HCT116 (cell line): ENCODE measurements around the gene ASCC1. TPM values are rescaled to one million over a fixed set of nuclear protein-coding genes. Genes with fewer than 3 reads are reported as not detected.

Source experiments
- ATAC-seq: fragments of 200-7000 bp; cut with Tn5 transposase; 2 replicates; pipeline ENCODE4 v1.9.1; 2020; ENCODE audit warnings: mild to moderate bottlenecking, moderate library complexity
- BruUV-seq: library from RNA; stranded (reverse); fragments of 400-500 nt; replicated peaks from 2 replicates; lab custom pipeline; 2021; lab: Mats Ljungman, UMichigan
- CTCF ChIA-PET: fragments of 300-600 bp; sonication (Branson Sonifier 250); formaldehyde crosslinking; loops from one replicate; lab custom pipeline; 2021; ENCODE audit warnings: antibody characterized with exemption; lab: Charles Lee
- POLR2A ChIA-PET: fragments of 300-600, 350-600 bp; sonication (Branson Sonifier 250); formaldehyde crosslinking; loops from one replicate; lab custom pipeline; 2021; ENCODE audit warnings: antibody characterized with exemption; lab: Charles Lee
- RAD21 ChIA-PET, 2 experiments: fragments of 300-600 bp; sonication (Branson Sonifier 250); formaldehyde crosslinking; loops; one replicate each; lab custom pipeline; 2023; ENCODE audit warnings: low total read pairs in 2 of 2; ENCODE audit not compliant: uncharacterized antibody in 2 of 2, unreplicated experiment in 2 of 2, low non-redundant PET in 1 of 2; lab: Charles Lee
- DNase-seq: peaks from one replicate; pipeline ENCODE4 v3.0.0-alpha.2; 2010; ENCODE audit warnings: low read depth, low spot score
- H2AFZ ChIP-seq: fragments of 200-600 bp; shearing (Covaris generic), sonication (generic); 2 replicates; pipeline ENCODE4 v1.6.1; 2017; ENCODE audit warnings: low read depth, mixed run types, mixed read lengths, antibody characterized with exemption, low read length; ENCODE audit not compliant: poor library complexity, severe bottlenecking
- H3K27ac ChIP-seq: 2 replicates; pipeline ENCODE4 v1.5.1; 2012; ENCODE audit warnings: low read depth, low read length
- H3K27me3 ChIP-seq: fragments of 200-600 bp; sonication (generic); 2 replicates; pipeline ENCODE4 v1.6.1; 2016; ENCODE audit warnings: mixed run types, low read length, mixed read lengths; ENCODE audit not compliant: insufficient read depth
- H3K36me3 ChIP-seq, 2 experiments: fragments of 200-500 bp in 1 of 2; fragments of 200-600 bp in 1 of 2; sonication (Bioruptor generic) in 1 of 2; sonication (generic) in 1 of 2; 2 replicates each; pipeline versions ENCODE4 v1.5.1 to v1.6.1; 2014 to 2016; ENCODE audit warnings: low read length in 2 of 2, inconsistent platforms in 1 of 2, mixed read lengths in 1 of 2, mixed run types in 1 of 2; ENCODE audit not compliant: insufficient read depth in 2 of 2, control insufficient read depth in 1 of 2
- H3K4me1 ChIP-seq, 2 experiments: fragments of 200-600 bp in 1 of 2; sonication (generic) in 1 of 2; 2 replicates each; pipeline versions ENCODE4 v1.5.1 to v1.6.1; 2012 to 2017; ENCODE audit warnings: low read length in 2 of 2, inconsistent platforms in 1 of 2, mild to moderate bottlenecking in 1 of 2, mixed read lengths in 1 of 2, mixed run types in 1 of 2, moderate library complexity in 1 of 2; ENCODE audit not compliant: insufficient read depth in 2 of 2, control insufficient read depth in 1 of 2
- H3K4me2 ChIP-seq: fragments of 200-600 bp; sonication (generic); 2 replicates; pipeline ENCODE4 v1.6.1; 2017; ENCODE audit warnings: mixed run types, low read length, mixed read lengths
- H3K4me3 ChIP-seq, 2 experiments: fragments of 200-600 bp in 1 of 2; sonication (generic) in 1 of 2; replicated peaks in 1 of 2; 2 replicates each; pipeline ENCODE4 v1.5.1; 2011 to 2016; ENCODE audit warnings: low read length in 2 of 2, control low read depth in 1 of 2, low read depth in 1 of 2, mild to moderate bottlenecking in 1 of 2, mixed read lengths in 1 of 2, mixed run types in 1 of 2
- H3K79me2 ChIP-seq: fragments of 200-600 bp; sonication (generic); 2 replicates; pipeline ENCODE4 v1.6.1; 2017; ENCODE audit warnings: mild to moderate bottlenecking, mixed run types, low read length, moderate library complexity, mixed read lengths; ENCODE audit not compliant: insufficient read depth
- H3K9ac ChIP-seq: fragments of 200-600 bp; sonication (generic); 2 replicates; pipeline ENCODE4 v1.6.1; 2016; ENCODE audit warnings: low read length, mixed read lengths
- H3K9me2 ChIP-seq: fragments of 200-600 bp; sonication (generic), shearing (Covaris generic); 2 replicates; pipeline ENCODE4 v1.6.1; 2017; ENCODE audit warnings: mixed run types, mild to moderate bottlenecking, moderate library complexity; ENCODE audit not compliant: insufficient read depth
- H3K9me3 ChIP-seq, 2 experiments: fragments of 200-500 bp in 1 of 2; fragments of 200-600 bp in 1 of 2; sonication (Bioruptor generic) in 1 of 2; sonication (generic) in 1 of 2; 2 replicates each; pipeline ENCODE4 v1.6.1; 2014 to 2017; ENCODE audit warnings: low read length in 2 of 2, mixed read lengths in 2 of 2, inconsistent platforms in 1 of 2, low read depth in 1 of 2, mild to moderate bottlenecking in 1 of 2, mixed run types in 1 of 2, moderate library complexity in 1 of 2; ENCODE audit not compliant: control insufficient read depth in 1 of 2, insufficient read depth in 1 of 2
- H4K20me1 ChIP-seq: fragments of 200-600 bp; sonication (generic), shearing (Covaris generic); 2 replicates; pipeline ENCODE4 v1.6.1; 2017; ENCODE audit warnings: mixed run types, mild to moderate bottlenecking, moderate library complexity; ENCODE audit not compliant: insufficient read depth
- CEBPB ChIP-seq: IDR thresholded peaks from 2 replicates; pipeline ENCODE4 v1.6.1; 2012; ENCODE audit warnings: low read depth
- ELF1 ChIP-seq: IDR thresholded peaks from 2 replicates; pipeline ENCODE4 v1.6.1; 2012; ENCODE audit warnings: low read depth, borderline replicate concordance
- EZH2 ChIP-seq: fragments of 200-600 bp; sonication (generic); IDR thresholded peaks from 2 replicates; pipeline ENCODE4 v1.6.1; 2017; ENCODE audit warnings: antibody characterized with exemption, mixed run types
- JUND ChIP-seq: IDR thresholded peaks from 2 replicates; pipeline ENCODE4 v1.6.1; 2012
- SIN3A ChIP-seq: IDR thresholded peaks from 2 replicates; pipeline ENCODE4 v1.6.1; 2012; ENCODE audit warnings: low read depth
- ZNF274 ChIP-seq: fragments of 200-500 bp; sonication (Bioruptor generic); IDR thresholded peaks from 2 replicates; pipeline ENCODE4 v1.6.1; 2014; ENCODE audit warnings: mild to moderate bottlenecking, low read depth, low read length, inconsistent platforms
- intact Hi-C: fragments of 100-400 bp; cut with micrococcal nuclease; formaldehyde crosslinking; loops from 2 replicates; pipeline ENCODE4 v1.10.0; 2022
- total RNA-seq: library from RNA; stranded (reverse); gene quantifications from one replicate; pipeline ENCODE4 v1.2.1, GENCODE V29; 2021; ENCODE audit not compliant: unreplicated experiment
- TF ChIP-seq, protein P1 (sequence below), 3 experiments: fragments of 200-600 bp in 1 of 3; sonication (generic) in 1 of 3; IDR thresholded peaks in 2 of 3; conservative IDR thresholded peaks in 1 of 3; 2 replicates each; pipeline ENCODE4 v1.5.1; 2012 to 2017; ENCODE audit warnings: low read depth in 2 of 3, low read length in 2 of 3, antibody characterized with exemption in 1 of 3, borderline replicate concordance in 1 of 3, control low read depth in 1 of 3, mild to moderate bottlenecking in 1 of 3, mixed read lengths in 1 of 3, mixed run types in 1 of 3, moderate library complexity in 1 of 3; ENCODE audit not compliant: insufficient read depth in 1 of 3
- TF ChIP-seq, protein P2 (sequence below): IDR thresholded peaks from 2 replicates; pipeline ENCODE4 v1.6.1; 2012
- TF ChIP-seq, protein P3 (sequence below): IDR thresholded peaks from 2 replicates; pipeline ENCODE4 v1.6.1; 2011; ENCODE audit warnings: mild to moderate bottlenecking, low read length, moderate library complexity; ENCODE audit not compliant: insufficient replicate concordance; ENCODE audit errors: extremely low read depth

Gene ASCC1
- total RNA-seq, 1 experiment from 2014 or later: 34.5 TPM

DNA sequence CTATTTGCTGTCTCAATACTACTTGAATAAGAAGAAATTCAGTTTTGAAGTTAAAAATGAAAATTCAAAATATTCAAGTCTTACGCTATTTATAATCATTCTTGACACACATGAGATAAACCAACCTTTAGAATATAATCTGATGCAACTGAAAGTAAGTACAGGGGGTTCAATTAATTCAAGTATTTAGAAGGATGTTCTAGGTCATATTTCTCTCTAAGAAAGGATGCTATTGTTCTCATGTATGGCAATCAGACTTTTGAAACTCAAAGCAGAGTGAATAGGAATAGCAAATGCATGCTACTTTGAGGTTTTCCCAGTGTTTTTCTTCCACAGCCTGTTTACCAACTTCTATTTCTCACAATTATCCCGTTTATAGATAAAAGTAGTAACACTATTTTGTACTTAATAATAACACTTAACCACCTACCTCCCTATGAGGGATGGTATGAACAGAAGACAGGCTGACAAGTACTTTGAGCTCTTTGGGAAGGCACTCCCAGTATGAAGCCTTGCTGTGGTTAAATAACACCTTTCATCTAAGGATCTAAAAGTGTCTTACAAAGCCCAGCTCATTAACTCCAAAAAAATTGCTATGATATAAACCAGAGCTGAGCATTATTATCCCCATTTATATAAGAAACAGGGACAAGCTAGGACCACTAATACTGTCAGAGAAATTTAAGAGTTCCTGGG lies 109.8 kb downstream of the ASCC1 start:
- ATAC-seq: no peak
- Histone ChIP-seq H3K79me2 (no peaks in the 10 kb centered on the region), H3K9ac (no peak overlapping the region), H2AFZ (no peak overlapping the region), H3K27me3 (no peaks in the 10 kb centered on the region), H3K4me3 (no peak overlapping the region), H3K4me1 (peaks cover 15 to 17% of the 10 kb centered on the region in 2 experiments), H3K36me3 (no peaks in the 10 kb centered on the region; a peak in 1 of 4 replicates), H3K9me3 (no peaks in the 10 kb centered on the region), H4K20me1 (no peaks in the 10 kb centered on the region), H3K9me2 (no peaks in the 10 kb centered on the region), H3K4me2 (no peak overlapping the region), H3K27ac (no peak overlapping the region)
- DNase-seq: no peak
- ChIA-PET POLR2A (no interaction called here), CTCF (interaction anchor here (0.6 kb wide), 1 partner anchor 20 kb away, joined by 3 read pairs; no protein-coding TSS in a partner anchor), RAD21 (no interaction called here)
- no TSS peak for BruUV-seq
- intact Hi-C loops: no loop called here
- TF ChIP-seq, protein P1, sequence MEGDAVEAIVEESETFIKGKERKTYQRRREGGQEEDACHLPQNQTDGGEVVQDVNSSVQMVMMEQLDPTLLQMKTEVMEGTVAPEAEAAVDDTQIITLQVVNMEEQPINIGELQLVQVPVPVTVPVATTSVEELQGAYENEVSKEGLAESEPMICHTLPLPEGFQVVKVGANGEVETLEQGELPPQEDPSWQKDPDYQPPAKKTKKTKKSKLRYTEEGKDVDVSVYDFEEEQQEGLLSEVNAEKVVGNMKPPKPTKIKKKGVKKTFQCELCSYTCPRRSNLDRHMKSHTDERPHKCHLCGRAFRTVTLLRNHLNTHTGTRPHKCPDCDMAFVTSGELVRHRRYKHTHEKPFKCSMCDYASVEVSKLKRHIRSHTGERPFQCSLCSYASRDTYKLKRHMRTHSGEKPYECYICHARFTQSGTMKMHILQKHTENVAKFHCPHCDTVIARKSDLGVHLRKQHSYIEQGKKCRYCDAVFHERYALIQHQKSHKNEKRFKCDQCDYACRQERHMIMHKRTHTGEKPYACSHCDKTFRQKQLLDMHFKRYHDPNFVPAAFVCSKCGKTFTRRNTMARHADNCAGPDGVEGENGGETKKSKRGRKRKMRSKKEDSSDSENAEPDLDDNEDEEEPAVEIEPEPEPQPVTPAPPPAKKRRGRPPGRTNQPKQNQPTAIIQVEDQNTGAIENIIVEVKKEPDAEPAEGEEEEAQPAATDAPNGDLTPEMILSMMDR (IDR thresholded peaks at IDR 0.05 in 2 of 3, conservative IDR thresholded peaks at IDR 0.05 in 1 of 3; ENCODE audit: borderline replicate concordance in 1 of 3, insufficient read depth in 1 of 3, low read depth in 2 of 3, low read length in 2 of 3): no peak
- TF ChIP-seq SIN3A: no peak

DNA sequence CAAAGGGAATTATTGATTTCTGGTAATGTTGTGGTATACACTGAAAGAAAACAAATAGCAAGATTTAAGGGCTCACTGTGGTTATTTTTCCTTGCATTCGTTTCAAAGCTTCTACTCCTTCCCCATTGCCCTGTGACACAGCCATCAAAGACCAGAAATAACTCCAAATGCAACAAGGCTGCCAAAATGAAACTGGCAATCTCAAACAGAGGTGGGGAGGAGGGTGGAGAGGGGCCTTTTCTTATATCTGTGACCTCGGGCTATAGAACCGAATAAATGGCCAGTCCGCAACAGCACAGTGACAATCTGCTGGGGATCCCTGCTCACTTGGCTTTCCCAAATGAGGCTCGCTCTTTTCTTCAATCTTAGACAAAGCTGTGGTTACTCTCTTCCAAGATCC lies 110.4 kb downstream of the ASCC1 start:
- H3K79me2 ChIP-seq: no peaks in the 10 kb centered on the region
- no peak overlapping the region for H3K27ac ChIP-seq
- DNase-seq (no peak), ATAC-seq (no peak)
- H3K9ac ChIP-seq: no peak overlapping the region
- CTCF ChIA-PET: no interaction called here
- no peaks in the 10 kb centered on the region for H3K9me3 ChIP-seq
- H3K36me3 ChIP-seq: no peaks in the 10 kb centered on the region; a peak in 1 of 4 replicates
- H3K4me3 ChIP-seq: no peak overlapping the region
- RAD21 ChIA-PET: no interaction called here
- H3K27me3 ChIP-seq: no peaks in the 10 kb centered on the region
- no peak overlapping the region for H3K4me2 ChIP-seq
- TF ChIP-seq, protein P2, sequence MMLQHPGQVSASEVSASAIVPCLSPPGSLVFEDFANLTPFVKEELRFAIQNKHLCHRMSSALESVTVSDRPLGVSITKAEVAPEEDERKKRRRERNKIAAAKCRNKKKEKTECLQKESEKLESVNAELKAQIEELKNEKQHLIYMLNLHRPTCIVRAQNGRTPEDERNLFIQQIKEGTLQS: no peak
- TF ChIP-seq, protein P3, sequence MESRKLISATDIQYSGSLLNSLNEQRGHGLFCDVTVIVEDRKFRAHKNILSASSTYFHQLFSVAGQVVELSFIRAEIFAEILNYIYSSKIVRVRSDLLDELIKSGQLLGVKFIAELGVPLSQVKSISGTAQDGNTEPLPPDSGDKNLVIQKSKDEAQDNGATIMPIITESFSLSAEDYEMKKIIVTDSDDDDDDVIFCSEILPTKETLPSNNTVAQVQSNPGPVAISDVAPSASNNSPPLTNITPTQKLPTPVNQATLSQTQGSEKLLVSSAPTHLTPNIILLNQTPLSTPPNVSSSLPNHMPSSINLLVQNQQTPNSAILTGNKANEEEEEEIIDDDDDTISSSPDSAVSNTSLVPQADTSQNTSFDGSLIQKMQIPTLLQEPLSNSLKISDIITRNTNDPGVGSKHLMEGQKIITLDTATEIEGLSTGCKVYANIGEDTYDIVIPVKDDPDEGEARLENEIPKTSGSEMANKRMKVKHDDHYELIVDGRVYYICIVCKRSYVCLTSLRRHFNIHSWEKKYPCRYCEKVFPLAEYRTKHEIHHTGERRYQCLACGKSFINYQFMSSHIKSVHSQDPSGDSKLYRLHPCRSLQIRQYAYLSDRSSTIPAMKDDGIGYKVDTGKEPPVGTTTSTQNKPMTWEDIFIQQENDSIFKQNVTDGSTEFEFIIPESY: no peak
- TF ChIP-seq CEBPB: no peak
- no peak for TF ChIP-seq JUND
- TF ChIP-seq EZH2: no peak
- TF ChIP-seq, protein P1 (IDR thresholded peaks at IDR 0.05 in 2 of 3, conservative IDR thresholded peaks at IDR 0.05 in 1 of 3; ENCODE audit: borderline replicate concordance in 1 of 3, insufficient read depth in 1 of 3, low read depth in 2 of 3, low read length in 2 of 3): no peak
- no peak for TF ChIP-seq ZNF274
- no peak for TF ChIP-seq ELF1
- no peak overlapping the region for H2AFZ ChIP-seq
- POLR2A ChIA-PET: no interaction called here
- no peaks in the 10 kb centered on the region for H4K20me1 ChIP-seq
- intact Hi-C loops: no loop called here
- H3K4me1 ChIP-seq: peaks cover 15 to 17% of the 10 kb centered on the region in 2 experiments
- no TSS peak for BruUV-seq
- no peaks in the 10 kb centered on the region for H3K9me2 ChIP-seq
